HG02759 (cell line): ENCODE results near the gene GAB2.
"Not testable (repeated sequence)": the region's sequence is repeated elsewhere in the genome, so short reads cannot be mapped to it uniquely, and the experiment has no call there.

Experiments
- ATAC-seq: cut with Tn5 transposase; IDR thresholded peaks from one replicate; pipeline ENCODE4 v1.9.1; 2021; ENCODE audit warnings: mild to moderate bottlenecking, moderate library complexity; ENCODE audit not compliant: unreplicated experiment

Gene GAB2

GRCh38 chr11:78370406-78371172, 47.0 kb downstream of the GAB2 start:
- ATAC-seq: no peak

GRCh38 chr11:78365381-78365792, 52.2 kb downstream of the GAB2 start:
- ATAC-seq: no peak

- no peak for ATAC-seq
These were observed 53.4 kb downstream of the GAB2 start for GRCh38 chr11:78364128-78364751.

DNA sequence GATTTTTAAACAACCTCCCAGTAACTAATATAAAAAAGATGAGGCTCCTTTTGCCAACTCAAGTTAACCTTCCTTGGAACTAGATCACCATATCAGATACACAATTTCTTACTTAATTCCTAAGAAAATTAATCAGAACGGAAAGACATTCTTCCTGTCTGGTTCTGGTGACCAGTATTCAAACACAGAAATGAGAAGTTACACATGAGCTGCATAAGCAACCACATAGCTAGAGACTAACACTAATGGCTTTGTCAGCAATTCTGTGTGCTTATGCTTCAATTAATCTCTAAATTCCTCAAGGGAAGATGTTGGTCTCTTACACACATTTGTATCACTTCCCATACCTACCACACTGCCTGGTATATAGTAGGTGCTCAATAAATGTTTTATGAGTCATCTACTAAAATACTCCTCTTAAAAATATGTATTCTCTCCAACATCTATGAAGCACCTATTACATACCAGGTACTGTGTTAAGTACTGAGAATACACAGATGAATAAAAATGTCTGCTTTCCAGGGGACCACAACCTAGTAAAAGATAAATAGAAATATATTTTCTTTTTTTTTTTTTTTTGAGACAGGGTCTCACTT, 54.5 kb downstream of the GAB2 start:
- no peak for ATAC-seq

- no peak for ATAC-seq
These were observed 56.4 kb downstream of the GAB2 start for GRCh38 chr11:78361228-78361627.

GRCh38 chr11:78359921-78360320, 57.7 kb downstream of the GAB2 start:
- no peak for ATAC-seq

GRCh38 chr11:78357924-78358323, 59.7 kb downstream of the GAB2 start:
- not testable (repeated sequence) for ATAC-seq

- ATAC-seq: not testable (repeated sequence)
These were observed 60.2 kb downstream of the GAB2 start for GRCh38 chr11:78357425-78357824.

DNA sequence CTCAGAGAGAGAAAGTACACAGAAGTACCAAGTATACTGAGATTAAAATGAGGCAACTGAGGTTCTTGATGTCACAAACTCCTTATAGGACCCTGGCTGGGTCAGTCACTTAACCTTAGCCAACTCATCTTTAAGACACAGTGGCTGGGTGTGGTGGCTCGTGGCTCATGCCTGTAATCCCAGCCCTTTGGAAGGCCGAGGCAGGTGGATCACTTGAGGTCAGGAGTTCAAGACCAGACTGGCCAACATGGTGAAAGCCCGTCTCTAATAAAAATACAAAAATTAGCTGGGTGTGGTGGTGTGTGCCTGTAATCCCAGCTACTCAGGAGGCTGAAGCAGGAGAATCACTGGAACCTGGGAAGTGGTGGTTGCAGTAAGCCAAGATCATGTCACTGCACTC, 61.9 kb downstream of the GAB2 start:
- not testable (repeated sequence) for ATAC-seq

DNA sequence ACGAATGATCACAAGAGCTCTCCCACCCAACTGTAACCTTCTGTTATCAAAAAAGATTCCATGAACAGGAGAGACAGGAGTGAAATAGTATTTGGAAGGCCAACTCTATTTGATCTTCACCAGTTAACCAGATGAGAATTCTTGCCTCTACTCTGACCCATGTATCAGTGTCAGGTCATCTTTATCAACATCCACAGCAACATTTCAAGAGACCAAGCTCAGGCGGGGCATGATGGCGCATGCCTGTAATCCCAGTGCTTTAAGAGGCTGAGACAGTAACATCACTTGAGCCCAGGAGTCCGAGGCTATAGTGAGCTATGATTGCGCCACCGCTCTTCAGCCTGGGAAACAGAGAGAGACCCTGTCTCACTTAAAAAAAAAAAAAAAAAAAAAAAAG, 62.3 kb downstream of the GAB2 start:
- no peak for ATAC-seq

- ATAC-seq: no peak
These were observed 63.0 kb downstream of the GAB2 start for GRCh38 chr11:78354408-78355308.

DNA sequence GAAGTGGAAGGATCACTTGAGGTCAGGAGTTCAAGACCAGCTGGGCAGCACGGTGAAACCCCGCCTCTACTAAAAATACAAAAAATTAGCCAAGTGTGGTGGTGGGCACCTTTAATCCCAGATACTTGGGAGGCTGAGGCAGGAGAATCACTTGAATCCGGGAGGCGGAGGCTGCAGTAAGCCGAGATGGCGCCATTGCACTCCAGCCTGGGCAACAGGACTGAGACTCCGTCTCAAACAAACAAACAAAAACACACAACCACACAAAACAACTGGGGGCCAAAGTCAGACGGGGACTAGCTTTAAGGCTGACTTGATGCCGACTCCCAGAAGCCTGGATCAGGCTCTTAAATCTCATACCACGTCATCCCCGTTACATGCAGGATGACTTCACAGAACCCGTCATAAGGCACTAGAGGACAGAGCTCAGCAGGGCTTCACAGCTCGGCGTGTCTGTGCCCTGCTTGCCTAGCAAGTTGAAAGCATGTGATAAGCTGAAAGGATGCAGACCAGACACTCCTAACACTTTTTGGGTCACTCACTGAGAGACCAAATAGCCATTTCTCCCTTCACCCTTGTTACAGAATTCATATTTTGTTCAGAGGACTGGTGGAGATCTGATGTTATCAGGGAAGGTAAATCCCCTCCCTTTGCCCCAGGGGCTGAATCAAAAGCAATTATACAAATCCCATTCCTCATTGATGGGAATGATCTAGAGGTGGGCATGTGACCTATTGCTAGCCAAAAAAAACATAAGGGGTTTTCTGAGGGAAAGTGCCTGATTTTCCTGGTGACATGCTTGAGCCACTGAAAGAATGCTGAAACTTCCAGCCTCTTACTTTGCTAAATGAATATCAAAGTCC, 65.4 kb downstream of the GAB2 start:
- no peak for ATAC-seq

- no peak for ATAC-seq
These were observed 66.4 kb downstream of the GAB2 start for GRCh38 chr11:78351193-78351592.

GRCh38 chr11:78350646-78351165, 66.9 kb downstream of the GAB2 start:
- no peak for ATAC-seq

DNA sequence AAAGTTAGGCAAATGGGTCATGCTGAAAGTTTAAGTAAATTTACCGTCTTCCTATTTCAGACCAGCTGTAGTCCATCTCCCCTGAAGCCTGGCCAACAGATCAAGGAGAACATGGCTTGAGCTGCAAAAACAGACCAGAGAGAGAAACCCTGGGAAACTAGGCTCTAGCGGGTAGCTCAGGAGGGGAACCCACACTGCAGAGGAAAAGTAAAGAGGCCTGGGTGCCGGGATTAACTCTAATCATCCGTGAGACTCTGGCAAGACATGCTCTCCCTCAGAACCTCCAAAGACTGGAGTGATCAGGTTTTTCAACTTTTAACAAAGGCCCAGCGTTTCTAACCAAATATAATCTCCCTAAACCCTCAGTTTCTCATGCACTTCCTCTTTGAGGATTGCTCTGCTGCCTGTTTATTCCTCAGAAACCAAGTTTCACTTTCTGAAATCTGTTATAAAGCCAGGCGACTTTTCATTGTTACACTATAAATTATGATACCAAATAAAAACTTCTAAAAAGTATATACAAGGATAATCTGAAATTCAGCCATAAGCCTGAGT, 67.5 kb downstream of the GAB2 start:
- ATAC-seq: no peak

GRCh38 chr11:78349624-78350023, 68.0 kb downstream of the GAB2 start:
- ATAC-seq: no peak

- ATAC-seq: no peak
These were observed 68.5 kb downstream of the GAB2 start for GRCh38 chr11:78349114-78349513.

DNA sequence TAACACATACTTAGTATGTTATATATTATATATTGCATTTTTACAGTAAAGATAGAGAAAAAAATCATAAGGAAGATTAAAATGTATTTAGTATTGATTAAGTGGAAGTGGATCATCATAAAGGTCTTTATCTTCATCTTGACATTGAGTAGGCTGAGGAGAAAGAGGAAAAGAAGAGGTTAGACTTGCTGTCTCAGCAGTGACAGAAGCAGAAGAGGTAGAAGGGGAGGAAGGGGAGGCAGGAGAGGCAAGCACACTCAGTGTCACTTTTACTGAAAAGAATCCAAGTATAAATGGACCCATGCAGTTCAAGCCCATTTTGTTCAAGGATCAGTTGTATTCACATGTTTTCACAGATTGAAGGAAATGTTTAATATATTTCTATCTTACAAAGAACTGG, 69.7 kb downstream of the GAB2 start:
- ATAC-seq: no peak

DNA sequence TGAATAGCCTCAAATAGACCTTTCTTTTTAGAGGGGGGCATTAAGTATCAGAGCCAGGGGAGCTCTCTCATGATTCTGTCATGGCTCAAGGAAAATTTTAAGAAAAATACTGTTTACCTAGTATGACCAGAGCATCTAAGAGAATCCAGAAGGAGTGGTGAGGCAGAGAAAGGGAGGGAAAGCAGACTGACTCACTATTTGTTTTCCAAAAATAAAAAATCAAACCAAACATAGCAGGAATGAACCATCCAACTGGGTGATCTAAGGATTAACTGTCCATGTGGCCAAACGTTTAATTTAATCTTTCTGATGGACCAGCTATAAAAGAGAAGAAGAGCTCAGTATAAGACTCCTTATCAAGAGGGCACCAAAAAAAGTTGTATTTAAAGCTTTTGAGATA, 70.8 kb downstream of the GAB2 start:
- no peak for ATAC-seq

- ATAC-seq: no peak
These were observed 72.2 kb downstream of the GAB2 start for GRCh38 chr11:78345450-78345849.
